Nephron (organoid): ENCODE measurements around the gene LRRC75A.

ENCODE experiments used
- H3K27ac Mint-ChIP-seq, 3 experiments: 2 replicates each; pipeline ENCODE4 v1.8.0; 2020; ENCODE audit warnings: mixed read lengths in 3 of 3, mild to moderate bottlenecking in 2 of 3, moderate library complexity in 1 of 3
- H3K27me3 Mint-ChIP-seq: 2 replicates; pipeline ENCODE4 v1.8.0; 2021; ENCODE audit warnings: low read depth, mild to moderate bottlenecking, moderate library complexity, mixed read lengths
- H3K36me3 Mint-ChIP-seq: 2 replicates; pipeline ENCODE4 v1.8.0; 2020; ENCODE audit warnings: low read depth, mixed read lengths
- H3K4me1 Mint-ChIP-seq: 2 replicates; pipeline ENCODE4 v1.8.0; 2020; ENCODE audit warnings: mixed read lengths
- H3K4me3 Mint-ChIP-seq, 3 experiments: 2 replicates each; pipeline ENCODE4 v1.8.0; 2020; ENCODE audit warnings: mild to moderate bottlenecking in 3 of 3, mixed read lengths in 3 of 3, moderate library complexity in 2 of 3
- H3K9me3 Mint-ChIP-seq: 2 replicates; pipeline ENCODE4 v1.8.0; 2020; ENCODE audit warnings: mixed read lengths
- CTCF ChIP-seq, 3 experiments: fragments of 200-600 bp; sonication (generic); IDR thresholded peaks; one replicate each; pipeline ENCODE4 v1.5.0; 2021; ENCODE audit warnings: antibody characterized with exemption in 3 of 3; ENCODE audit not compliant: unreplicated experiment in 3 of 3

LRRC75A gene

GRCh38 chr17:16512011-16512410 is 20.0 kb upstream of the LRRC75A start:
- Mint-ChIP-seq H3K9me3 (no peaks in the 10 kb centered on the region), H3K27me3 (peaks cover 8% of the 10 kb centered on the region), H3K4me3 (peak overlapping the region in 2 of 3 experiments; percentile 3 to 28), H3K27ac (peak overlapping the region; percentile 89 to 97 (median 89)), H3K4me1 (peaks cover 40% of the 10 kb centered on the region), H3K36me3 (no peaks in the 10 kb centered on the region)
- no peak for TF ChIP-seq CTCF (IDR thresholded peaks at IDR 0.05; ENCODE audit: unreplicated experiment in 3 of 3)

GRCh38 chr17:16511593-16511992 is 19.6 kb upstream of the LRRC75A start:
- no peak for TF ChIP-seq CTCF (IDR thresholded peaks at IDR 0.05; ENCODE audit: unreplicated experiment in 3 of 3)
- H3K4me3 Mint-ChIP-seq, result peak overlapping the region in 1 of 3 experiments; percentile 28
- no peaks in the 10 kb centered on the region for H3K9me3 Mint-ChIP-seq
- H3K4me1 Mint-ChIP-seq, result peaks cover 36% of the 10 kb centered on the region
- peaks cover 3% of the 10 kb centered on the region for H3K27me3 Mint-ChIP-seq
- no peaks in the 10 kb centered on the region for H3K36me3 Mint-ChIP-seq
- peak overlapping the region; percentile 89 to 97 (median 89) for H3K27ac Mint-ChIP-seq

- H3K4me1 Mint-ChIP-seq, result peaks cover 15% of the 10 kb centered on the region
- H3K9me3 Mint-ChIP-seq, result no peaks in the 10 kb centered on the region
- TF ChIP-seq CTCF (IDR thresholded peaks at IDR 0.05; ENCODE audit: unreplicated experiment in 3 of 3), result no peak
- H3K36me3 Mint-ChIP-seq, result no peaks in the 10 kb centered on the region
- no peak overlapping the region for H3K4me3 Mint-ChIP-seq
- H3K27ac Mint-ChIP-seq, result no peak overlapping the region
- H3K27me3 Mint-ChIP-seq, result no peaks in the 10 kb centered on the region
Measured at GRCh38 chr17:16507918-16508533, 16.0 kb upstream of the LRRC75A start.

- Mint-ChIP-seq H3K4me1 (peaks cover under 1% of the 10 kb centered on the region), H3K4me3 (no peak overlapping the region), H3K27me3 (no peaks in the 10 kb centered on the region), H3K9me3 (no peaks in the 10 kb centered on the region), H3K36me3 (no peaks in the 10 kb centered on the region), H3K27ac (no peak overlapping the region)
- TF ChIP-seq CTCF (IDR thresholded peaks at IDR 0.05; ENCODE audit: unreplicated experiment in 3 of 3), result peak in 1 of 3 experiments; percentile 13
Measured at GRCh38 chr17:16506188-16506587, 14.2 kb upstream of the LRRC75A start.

GRCh38 chr17:16504984-16505383 is 13.0 kb upstream of the LRRC75A start:
- Mint-ChIP-seq H3K27ac (no peak overlapping the region), H3K4me1 (no peaks in the 10 kb centered on the region)

More at GRCh38 chr17:16504984-16505383, 13.0 kb upstream of the LRRC75A start:
- Mint-ChIP-seq H3K4me3 (no peak overlapping the region), H3K36me3 (no peaks in the 10 kb centered on the region), H3K9me3 (no peaks in the 10 kb centered on the region), H3K27me3 (no peaks in the 10 kb centered on the region)
- no peak for TF ChIP-seq CTCF (IDR thresholded peaks at IDR 0.05; ENCODE audit: unreplicated experiment in 3 of 3)
